Measurements from ENCODE around the gene AGBL4.

DNA sequence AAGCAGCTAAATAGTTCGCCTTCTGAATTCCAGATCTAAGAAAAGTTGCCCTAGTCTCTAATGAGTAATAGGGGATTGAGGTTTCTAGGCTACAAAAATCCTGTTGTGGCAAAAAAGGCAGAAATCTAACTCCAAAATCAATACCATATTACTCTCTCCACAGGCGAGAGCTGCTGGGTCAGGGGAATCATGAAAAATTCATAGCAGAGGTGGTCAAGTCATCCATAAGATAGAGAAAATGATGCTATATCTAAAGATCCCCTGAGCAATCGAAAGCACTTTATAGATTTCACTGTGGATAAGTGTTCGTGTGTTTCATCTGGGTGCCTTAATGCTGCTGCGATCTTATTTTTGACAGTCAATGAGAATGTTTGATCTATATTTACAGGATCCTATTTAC, 417.7 kb downstream of the AGBL4 start:
- TF ChIP-seq, protein P1, sequence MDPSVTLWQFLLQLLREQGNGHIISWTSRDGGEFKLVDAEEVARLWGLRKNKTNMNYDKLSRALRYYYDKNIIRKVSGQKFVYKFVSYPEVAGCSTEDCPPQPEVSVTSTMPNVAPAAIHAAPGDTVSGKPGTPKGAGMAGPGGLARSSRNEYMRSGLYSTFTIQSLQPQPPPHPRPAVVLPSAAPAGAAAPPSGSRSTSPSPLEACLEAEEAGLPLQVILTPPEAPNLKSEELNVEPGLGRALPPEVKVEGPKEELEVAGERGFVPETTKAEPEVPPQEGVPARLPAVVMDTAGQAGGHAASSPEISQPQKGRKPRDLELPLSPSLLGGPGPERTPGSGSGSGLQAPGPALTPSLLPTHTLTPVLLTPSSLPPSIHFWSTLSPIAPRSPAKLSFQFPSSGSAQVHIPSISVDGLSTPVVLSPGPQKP (IDR thresholded peaks at IDR 0.05; ENCODE audit: borderline replicate concordance, low read depth, low read length): no peak
- TF ChIP-seq RCOR1 (IDR thresholded peaks at IDR 0.05; ENCODE audit: insufficient replicate concordance, low read length) (no peak), BHLHE40 (IDR thresholded peaks at IDR 0.05; ENCODE audit: low read depth, low read length) (no peak), RAD21 (IDR thresholded peaks at IDR 0.05; ENCODE audit: low read length) (no peak), POLR2A (IDR thresholded peaks at IDR 0.05; ENCODE audit: low read depth, low read length) (no peak), RFX5 (IDR thresholded peaks at IDR 0.05; ENCODE audit: low read depth, low read length) (no peak)
- TF ChIP-seq, protein P2, sequence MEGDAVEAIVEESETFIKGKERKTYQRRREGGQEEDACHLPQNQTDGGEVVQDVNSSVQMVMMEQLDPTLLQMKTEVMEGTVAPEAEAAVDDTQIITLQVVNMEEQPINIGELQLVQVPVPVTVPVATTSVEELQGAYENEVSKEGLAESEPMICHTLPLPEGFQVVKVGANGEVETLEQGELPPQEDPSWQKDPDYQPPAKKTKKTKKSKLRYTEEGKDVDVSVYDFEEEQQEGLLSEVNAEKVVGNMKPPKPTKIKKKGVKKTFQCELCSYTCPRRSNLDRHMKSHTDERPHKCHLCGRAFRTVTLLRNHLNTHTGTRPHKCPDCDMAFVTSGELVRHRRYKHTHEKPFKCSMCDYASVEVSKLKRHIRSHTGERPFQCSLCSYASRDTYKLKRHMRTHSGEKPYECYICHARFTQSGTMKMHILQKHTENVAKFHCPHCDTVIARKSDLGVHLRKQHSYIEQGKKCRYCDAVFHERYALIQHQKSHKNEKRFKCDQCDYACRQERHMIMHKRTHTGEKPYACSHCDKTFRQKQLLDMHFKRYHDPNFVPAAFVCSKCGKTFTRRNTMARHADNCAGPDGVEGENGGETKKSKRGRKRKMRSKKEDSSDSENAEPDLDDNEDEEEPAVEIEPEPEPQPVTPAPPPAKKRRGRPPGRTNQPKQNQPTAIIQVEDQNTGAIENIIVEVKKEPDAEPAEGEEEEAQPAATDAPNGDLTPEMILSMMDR (conservative IDR thresholded peaks at IDR 0.05; ENCODE audit: low read depth, low read length): no peak
